Right atrium auricular region (tissue), 2 donors: Measurements from ENCODE around the gene PBRM1. TPM values are rescaled to one million over a fixed set of nuclear protein-coding genes. Genes with fewer than 3 reads are reported as not detected.

Experiments
- DNase-seq: peaks from one replicate; pipeline ENCODE4 v3.0.0-alpha.2; 2019; ENCODE audit warnings: low spot score
- H3K27ac ChIP-seq, 2 donors: fragments of 200-600 bp; sonication (generic); 1 replicate in 1 of 2; 2 replicates in 1 of 2; pipeline ENCODE4 v1.5.1; 2016 to 2019
- H3K27me3 ChIP-seq, 2 donors: fragments of 200-600 bp; sonication (generic); one replicate each; pipeline versions ENCODE4 v1.5.1 to v1.6.0; 2017 to 2019
- H3K36me3 ChIP-seq: fragments of 200-600 bp; sonication (generic); one replicate; pipeline ENCODE4 v1.5.1; 2016
- H3K4me1 ChIP-seq, 2 donors: fragments of 200-600 bp; sonication (generic); one replicate each; pipeline versions ENCODE4 v1.5.1 to v1.6.0; 2017 to 2019
- H3K4me3 ChIP-seq, 2 donors: fragments of 200-600 bp; sonication (generic); 1 replicate in 1 of 2; 2 replicates in 1 of 2; pipeline ENCODE4 v1.5.1; 2017 to 2019; ENCODE audit warnings: mild to moderate bottlenecking in 1 of 2, moderate library complexity in 1 of 2
- H3K9me3 ChIP-seq, 2 donors: fragments of 200-600 bp; sonication (generic); one replicate each; pipeline ENCODE4 v1.5.1; 2019
- CTCF ChIP-seq, 2 donors: fragments of 200-600 bp; sonication (generic); IDR thresholded peaks; one replicate each; pipeline ENCODE4 v1.5.1; 2019; ENCODE audit warnings: antibody characterized with exemption in 2 of 2
- total RNA-seq, 2 donors: library from RNA; depleted of rRNA; stranded (reverse); fragments of >200 nt; gene quantifications; one replicate each; pipeline ENCODE4 v1.1.0, GENCODE V29; 2016

The PBRM1 gene
- total RNA-seq, 2 donors from 2014 or later, result 39.8 to 40.6 TPM

DNA sequence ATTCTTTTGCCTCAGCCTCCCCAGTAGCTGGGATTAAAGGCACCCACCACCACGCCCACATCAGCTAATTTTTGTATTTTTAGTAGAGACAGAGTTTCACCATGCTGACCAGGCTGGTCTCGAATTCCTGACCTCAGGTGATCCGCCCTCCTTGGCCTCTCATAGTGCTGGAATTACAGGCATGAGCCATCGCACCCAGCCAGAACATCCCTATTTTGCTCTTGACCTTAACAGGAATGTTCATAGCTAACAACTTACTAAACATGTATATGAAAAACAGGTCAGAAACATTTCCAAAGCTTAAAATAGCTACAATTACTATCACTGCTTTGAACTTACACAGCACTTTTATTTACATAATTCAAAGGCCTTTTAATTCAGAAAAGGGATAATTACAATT is 115.6 kb downstream of the PBRM1 start:
- peaks cover 15% of the 10 kb centered on the region for H3K36me3 ChIP-seq

GRCh38 chr3:52568069-52568468 is 117.6 kb downstream of the PBRM1 start:
- TF ChIP-seq CTCF (IDR thresholded peaks at IDR 0.05), result no peak
- H3K4me3 ChIP-seq, result no peak overlapping the region
- no peaks in the 10 kb centered on the region for H3K27me3 ChIP-seq
- no peaks in the 10 kb centered on the region for H3K9me3 ChIP-seq
- no peak overlapping the region for H3K27ac ChIP-seq
- no peak for DNase-seq
- H3K4me1 ChIP-seq, result no peaks in the 10 kb centered on the region
- peaks cover 10% of the 10 kb centered on the region for H3K36me3 ChIP-seq

More for the DNA sequence above, 115.6 kb downstream of the PBRM1 start:
- Histone ChIP-seq H3K4me1 (no peaks in the 10 kb centered on the region), H3K27ac (no peak overlapping the region), H3K4me3 (no peak overlapping the region), H3K27me3 (no peaks in the 10 kb centered on the region), H3K9me3 (no peaks in the 10 kb centered on the region)
- TF ChIP-seq CTCF (IDR thresholded peaks at IDR 0.05), result no peak
- no peak for DNase-seq

GRCh38 chr3:52563984-52564383 is 121.7 kb downstream of the PBRM1 start:
- Histone ChIP-seq H3K27me3 (no peaks in the 10 kb centered on the region), H3K27ac (no peak overlapping the region), H3K4me3 (no peak overlapping the region), H3K36me3 (peaks cover 35% of the 10 kb centered on the region), H3K9me3 (no peaks in the 10 kb centered on the region), H3K4me1 (no peaks in the 10 kb centered on the region)
- TF ChIP-seq CTCF (IDR thresholded peaks at IDR 0.05), result no peak
- no peak for DNase-seq

- Histone ChIP-seq H3K4me1 (peaks cover 0 to 5% of the 10 kb centered on the region in 2 donors), H3K36me3 (peaks cover 55% of the 10 kb centered on the region), H3K9me3 (no peaks in the 10 kb centered on the region), H3K27me3 (no peaks in the 10 kb centered on the region), H3K4me3 (no peak overlapping the region), H3K27ac (no peak overlapping the region)
- DNase-seq, result no peak
- TF ChIP-seq CTCF (IDR thresholded peaks at IDR 0.05), result no peak
These were observed 124.5 kb downstream of the PBRM1 start for GRCh38 chr3:52561028-52561747.

- peaks cover 0 to 9% of the 10 kb centered on the region in 2 donors for H3K4me1 ChIP-seq
- TF ChIP-seq CTCF (IDR thresholded peaks at IDR 0.05), result no peak
- no peaks in the 10 kb centered on the region for H3K27me3 ChIP-seq
- no peaks in the 10 kb centered on the region for H3K9me3 ChIP-seq
- DNase-seq, result no peak
- H3K27ac ChIP-seq, result no peak overlapping the region
- H3K4me3 ChIP-seq, result no peak overlapping the region
- peaks cover 62% of the 10 kb centered on the region for H3K36me3 ChIP-seq
These were observed 127.3 kb downstream of the PBRM1 start for GRCh38 chr3:52558436-52558835.
